HG02943 (cell line): Measurements from ENCODE around the gene TCEANC2.
A peak's percentile ranks its signal among the peaks of the same experiment; 100 is the strongest.
"Not testable (repeated sequence)": the region's sequence is repeated elsewhere in the genome, so short reads cannot be mapped to it uniquely, and the experiment has no call there.

ENCODE experiments used
- ATAC-seq: cut with Tn5 transposase; IDR thresholded peaks from one replicate; pipeline ENCODE4 v1.9.1; 2021; ENCODE audit warnings: mild to moderate bottlenecking, low read depth, moderate library complexity; ENCODE audit not compliant: unreplicated experiment

TCEANC2 gene

GRCh38 chr1:54052934-54053744 lies at the start of gene TCEANC2, which contains the start of gene TMEM59:
Gene TCEANC2, plus strand, starts transcription at chr1:54053608. Its CDS starts 815 bp downstream, at chr1:54054423.
Gene TMEM59, minus strand, starts transcription at chr1:54053204. Its CDS starts 16 bp downstream, at chr1:54053188.
- peak; percentile 92 for ATAC-seq

- not testable (repeated sequence) for ATAC-seq
Observed at GRCh38 chr1:54003750-54004480, 49.5 kb upstream of the TCEANC2 start.

GRCh38 chr1:54004481-54005049 lies 48.8 kb upstream of the TCEANC2 start:
- no peak for ATAC-seq

- no peak for ATAC-seq
Observed at GRCh38 chr1:54006508-54006907, 46.9 kb upstream of the TCEANC2 start.

GRCh38 chr1:54007613-54008012 lies 45.8 kb upstream of the TCEANC2 start:
- ATAC-seq = no peak

GRCh38 chr1:54008876-54009275 lies 44.5 kb upstream of the TCEANC2 start:
- ATAC-seq = no peak

- ATAC-seq = no peak
Observed at GRCh38 chr1:54009406-54009805, 44.0 kb upstream of the TCEANC2 start.

- no peak for ATAC-seq
Observed at GRCh38 chr1:54010415-54011117, 42.8 kb upstream of the TCEANC2 start.

GRCh38 chr1:54011316-54012007 lies 41.9 kb upstream of the TCEANC2 start:
- ATAC-seq = no peak

GRCh38 chr1:54012008-54012325 lies 41.4 kb upstream of the TCEANC2 start:
- ATAC-seq = no peak

GRCh38 chr1:54012863-54013262 lies 40.5 kb upstream of the TCEANC2 start:
- no peak for ATAC-seq

- no peak for ATAC-seq
Observed at GRCh38 chr1:54013393-54014008, 39.9 kb upstream of the TCEANC2 start.

GRCh38 chr1:54014009-54014629 lies 39.3 kb upstream of the TCEANC2 start:
- no peak for ATAC-seq

- no peak for ATAC-seq
Observed at GRCh38 chr1:54016343-54017282, 36.8 kb upstream of the TCEANC2 start.

- no peak for ATAC-seq
Observed at GRCh38 chr1:54017979-54018378, 35.4 kb upstream of the TCEANC2 start, which contains the start of gene LDLRAD1. Gene LDLRAD1, minus strand, starts transcription at chr1:54018186. Its CDS starts 74 bp downstream, at chr1:54018112.

GRCh38 chr1:54018635-54019034 lies 34.8 kb upstream of the TCEANC2 start:
- ATAC-seq = no peak

- not testable (repeated sequence) for ATAC-seq
Observed at GRCh38 chr1:54019562-54020176, 33.7 kb upstream of the TCEANC2 start.

GRCh38 chr1:54024358-54024757 lies 29.1 kb upstream of the TCEANC2 start:
- ATAC-seq = no peak
